BE2C (cell line): ENCODE results near the gene SLC47A1.
"Not testable (repeated sequence)": the region's sequence is repeated elsewhere in the genome, so short reads cannot be mapped to it uniquely, and the experiment has no call there.

Source experiments
- DNase-seq: peaks from one replicate; pipeline ENCODE4 v3.0.0-alpha.2; 2020
- H3K27me3 ChIP-seq: fragments of 250-450 bp; sonication (Bioruptor Pico); 2 replicates; pipeline ENCODE4 v1.5.1; 2020; ENCODE audit warnings: mild to moderate bottlenecking
- H3K36me3 ChIP-seq: fragments of 250-450 bp; sonication (Bioruptor Pico); 2 replicates; pipeline ENCODE4 v1.5.1; 2020; ENCODE audit warnings: mild to moderate bottlenecking
- H3K4me1 ChIP-seq: fragments of 250-450 bp; sonication (Bioruptor Pico); 2 replicates; pipeline ENCODE4 v1.5.1; 2020
- H3K4me3 ChIP-seq: 2 replicates; pipeline ENCODE4 v1.5.1; 2011; ENCODE audit warnings: low read depth, low read length
- H3K9me3 ChIP-seq: fragments of 250-450 bp; sonication (Bioruptor Pico); 2 replicates; pipeline ENCODE4 v1.5.1; 2020
- CTCF ChIP-seq: IDR thresholded peaks from 2 replicates; pipeline ENCODE4 v1.5.1; 2012; ENCODE audit warnings: mild to moderate bottlenecking, low read depth, low read length

SLC47A1 gene

DNA sequence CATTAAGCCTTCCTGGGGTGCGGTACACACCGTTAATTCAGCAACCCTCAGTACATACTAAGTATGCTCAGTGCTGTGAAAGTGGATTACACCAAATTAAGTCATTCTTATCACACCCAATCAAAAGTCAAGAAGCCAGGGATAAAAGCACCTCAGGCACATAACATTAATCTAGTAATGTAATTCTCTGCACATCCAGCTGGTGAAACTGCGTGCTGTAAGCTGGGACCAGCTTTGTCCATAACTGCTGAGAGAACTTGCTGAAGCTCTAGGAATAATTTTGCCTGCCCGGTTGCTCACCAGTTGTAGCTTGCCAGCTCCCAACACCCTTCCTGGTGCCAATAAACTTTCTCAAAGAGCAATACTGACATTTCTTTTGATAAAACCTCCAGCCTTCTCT is 44.9 kb downstream of the SLC47A1 start:
- H3K36me3 ChIP-seq: no peaks in the 10 kb centered on the region

GRCh38 chr17:19579192-19579761 is 45.6 kb downstream of the SLC47A1 start:
- no peak for TF ChIP-seq CTCF
- no peak overlapping the region for H3K4me3 ChIP-seq
- no peak for DNase-seq

More for the DNA sequence above, 44.9 kb downstream of the SLC47A1 start:
- TF ChIP-seq CTCF: no peak
- no peak overlapping the region for H3K4me3 ChIP-seq
- no peaks in the 10 kb centered on the region for H3K4me1 ChIP-seq
- H3K27me3 ChIP-seq: peaks cover 12% of the 10 kb centered on the region
- no peak for DNase-seq
- H3K9me3 ChIP-seq: no peaks in the 10 kb centered on the region

DNA sequence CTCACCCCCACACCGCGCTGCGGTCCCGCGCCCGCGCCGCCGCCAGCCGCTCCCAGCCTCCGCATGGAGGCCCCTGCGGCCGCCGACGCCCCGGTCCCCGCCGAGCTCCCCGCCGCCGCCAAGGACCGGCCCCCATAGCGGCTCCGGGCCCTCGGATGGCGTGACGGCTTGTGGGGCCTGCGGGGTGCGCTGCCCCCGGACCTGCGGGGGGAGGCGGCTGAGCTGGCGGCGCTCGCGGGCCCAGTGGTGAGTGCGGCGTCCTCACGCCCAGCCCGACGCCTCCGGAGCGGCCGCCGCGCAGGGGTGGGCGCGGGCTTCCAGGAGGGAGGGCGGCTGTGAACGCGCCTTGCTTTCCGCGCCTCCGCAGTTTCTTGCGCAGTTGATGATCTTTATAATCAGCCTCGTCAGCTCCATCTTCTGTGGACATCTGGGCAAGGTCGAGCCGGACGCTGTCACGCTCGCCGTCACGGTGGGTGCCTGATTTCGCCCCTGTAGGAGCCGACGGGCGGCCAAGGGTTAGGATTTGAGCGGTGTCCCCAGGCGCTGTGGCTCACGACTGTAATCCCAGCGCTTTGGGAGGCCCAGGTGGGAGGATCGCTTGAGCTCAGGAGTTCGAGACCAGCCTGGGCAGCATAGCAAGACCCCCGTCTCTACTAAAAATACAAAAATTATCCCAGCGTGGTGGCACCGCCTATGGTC is 46.4 kb downstream of the SLC47A1 start:
- no peak for DNase-seq
- no peak for TF ChIP-seq CTCF
- no peak overlapping the region for H3K4me3 ChIP-seq

More at GRCh38 chr17:19579192-19579761, 45.6 kb downstream of the SLC47A1 start:
- Histone ChIP-seq H3K27me3 (peaks cover 12% of the 10 kb centered on the region), H3K36me3 (no peaks in the 10 kb centered on the region), H3K9me3 (no peaks in the 10 kb centered on the region), H3K4me1 (no peaks in the 10 kb centered on the region)

DNA sequence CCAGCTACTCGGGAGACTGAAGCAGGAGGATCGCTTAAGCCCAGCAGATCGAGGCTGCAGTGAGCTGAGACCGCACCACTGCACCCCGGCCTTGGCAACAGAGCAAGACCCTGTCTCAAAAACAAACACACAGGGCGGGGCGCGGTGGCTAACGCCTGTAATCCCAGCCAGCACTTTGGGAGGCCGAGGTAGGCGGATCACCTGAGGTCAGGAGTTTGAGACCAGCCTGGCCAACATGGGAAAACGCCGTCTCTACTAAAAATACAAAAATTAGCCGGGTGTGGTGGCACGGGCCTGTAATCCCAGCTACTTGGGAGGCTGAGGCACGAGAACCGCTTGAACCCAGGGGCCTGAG is 46.9 kb downstream of the SLC47A1 start:
- DNase-seq, H3K4me3 ChIP-seq, H3K4me1 ChIP-seq, H3K36me3 ChIP-seq, H3K9me3 ChIP-seq: not testable (repeated sequence)
- peaks cover 12% of the 10 kb centered on the region for H3K27me3 ChIP-seq

More for the DNA sequence above, 46.4 kb downstream of the SLC47A1 start:
- no peaks in the 10 kb centered on the region for H3K4me1 ChIP-seq
- H3K36me3 ChIP-seq: no peaks in the 10 kb centered on the region
- H3K27me3 ChIP-seq: peaks cover 12% of the 10 kb centered on the region
- no peaks in the 10 kb centered on the region for H3K9me3 ChIP-seq

DNA sequence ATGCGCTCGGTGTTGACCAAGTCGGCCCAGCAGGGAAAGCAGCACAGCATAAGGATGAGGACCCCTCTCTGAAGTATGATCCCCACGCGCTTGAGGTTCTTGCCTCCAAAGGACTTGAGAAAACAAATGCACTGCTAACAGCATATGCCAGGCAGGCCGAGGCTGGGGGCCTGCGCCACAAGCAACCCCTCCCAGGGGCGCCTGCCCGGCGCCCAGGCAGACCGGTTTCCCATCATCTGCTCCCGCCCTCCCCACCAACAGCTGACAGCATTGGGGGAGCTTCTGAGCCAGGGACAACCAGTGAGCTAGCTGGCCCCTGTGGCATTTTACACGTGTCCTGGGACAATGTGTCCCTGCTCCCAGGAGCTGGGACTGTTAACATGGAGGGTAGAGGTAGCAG is 48.5 kb downstream of the SLC47A1 start:
- not testable (repeated sequence) for H3K9me3 ChIP-seq
- H3K27me3 ChIP-seq: peaks cover 12% of the 10 kb centered on the region

DNA sequence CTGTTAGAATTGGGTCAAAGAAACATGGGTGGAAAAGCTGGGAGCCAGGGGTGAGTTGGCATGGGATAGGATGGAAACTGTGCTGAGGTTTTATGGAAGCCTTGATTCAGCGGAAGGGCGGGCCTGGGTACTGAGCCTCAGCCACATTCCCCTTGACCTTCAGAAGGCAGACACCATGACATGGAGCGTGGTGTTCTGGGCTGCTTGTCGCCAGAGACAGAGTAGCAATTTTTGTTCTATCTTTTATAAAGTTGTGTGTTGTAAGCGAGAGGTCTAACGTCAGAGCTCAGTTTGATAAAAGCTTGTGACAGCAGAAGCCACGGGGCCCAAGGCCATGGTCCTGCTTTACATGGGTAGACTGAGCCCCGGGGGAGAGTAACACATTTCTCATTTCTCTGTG is 50.2 kb downstream of the SLC47A1 start:
- H3K4me3 ChIP-seq: no peak overlapping the region
- H3K9me3 ChIP-seq: no peaks in the 10 kb centered on the region
- no peak for TF ChIP-seq CTCF
- H3K36me3 ChIP-seq: no peaks in the 10 kb centered on the region
- no peaks in the 10 kb centered on the region for H3K4me1 ChIP-seq
- DNase-seq: no peak
- H3K27me3 ChIP-seq: peaks cover 12% of the 10 kb centered on the region

More for the DNA sequence above, 48.5 kb downstream of the SLC47A1 start:
- H3K4me3 ChIP-seq, H3K36me3 ChIP-seq, H3K4me1 ChIP-seq, DNase-seq: not testable (repeated sequence)

- no peak overlapping the region for H3K4me3 ChIP-seq
- no peaks in the 10 kb centered on the region for H3K4me1 ChIP-seq
- no peak for TF ChIP-seq CTCF
- no peaks in the 10 kb centered on the region for H3K9me3 ChIP-seq
- no peaks in the 10 kb centered on the region for H3K27me3 ChIP-seq
- H3K36me3 ChIP-seq: no peaks in the 10 kb centered on the region
- no peak for DNase-seq
Measured at GRCh38 chr17:19590451-19590850, 56.8 kb downstream of the SLC47A1 start.
